ENCODE measurements around the gene PPP1R14B. TPM values are rescaled to one million over a fixed set of nuclear protein-coding genes. Genes with fewer than 3 reads are reported as not detected.

Gene PPP1R14B
- total RNA-seq, 1 experiment from 2014 or later, result 293 TPM

GRCh38 chr11:64204464-64204989 is 42.2 kb downstream of the PPP1R14B start:
- peak; percentile 86 for DNase-seq (ENCODE audit: low spot score)
- in situ Hi-C loops (cut with HindIII; ENCODE audit: low sequenced_read_pairs), result loop anchor here (10.0 kb wide), 1 partner anchor 70 kb away; no protein-coding TSS in a partner anchor

GRCh38 chr11:64204080-64204440 is 42.7 kb downstream of the PPP1R14B start:
- DNase-seq (ENCODE audit: low spot score), result no peak
- in situ Hi-C loops (cut with HindIII; ENCODE audit: low sequenced_read_pairs), result loop anchor here (10.0 kb wide), 1 partner anchor 71 kb away; no protein-coding TSS in a partner anchor

- no peak for DNase-seq (ENCODE audit: low spot score)
- in situ Hi-C loops (cut with HindIII; ENCODE audit: low sequenced_read_pairs), result loop anchor here (10.0 kb wide), 1 partner anchor 71 kb away; no protein-coding TSS in a partner anchor
Observed at GRCh38 chr11:64203421-64204079, 43.2 kb downstream of the PPP1R14B start.

GRCh38 chr11:64202992-64203391 is 43.8 kb downstream of the PPP1R14B start:
- in situ Hi-C loops (cut with HindIII; ENCODE audit: low sequenced_read_pairs), result loop anchor here (10.0 kb wide), 1 partner anchor 72 kb away; no protein-coding TSS in a partner anchor
- no peak for DNase-seq (ENCODE audit: low spot score)

- no peak for DNase-seq (ENCODE audit: low spot score)
- in situ Hi-C loops (cut with HindIII; ENCODE audit: low sequenced_read_pairs), result loop anchor here (10.0 kb wide), 1 partner anchor 73 kb away; no protein-coding TSS in a partner anchor
Observed at GRCh38 chr11:64201543-64201942, 45.2 kb downstream of the PPP1R14B start.

- no peak for DNase-seq (ENCODE audit: low spot score)
- in situ Hi-C loops (cut with HindIII; ENCODE audit: low sequenced_read_pairs), result no loop called here
Observed at GRCh38 chr11:64198511-64198910, 48.2 kb downstream of the PPP1R14B start.

- no peak for DNase-seq (ENCODE audit: low spot score)
- in situ Hi-C loops (cut with HindIII; ENCODE audit: low sequenced_read_pairs), result no loop called here
Observed at GRCh38 chr11:64196626-64197025, 50.1 kb downstream of the PPP1R14B start.

Other genes with a start within 250 kb of the PPP1R14B start
- not detected in 2 replicates for gene FLRT1, start 211.0 kb downstream of the PPP1R14B start, total RNA-seq (2014; rRNA removed; shearing (Covaris generic))
- gene MACROD1, start 80.8 kb downstream of the PPP1R14B start, total RNA-seq (2014; rRNA removed; shearing (Covaris generic)), result 85.0 and 93.2 TPM in 2 replicates
- gene STIP1, start 60.8 kb downstream of the PPP1R14B start, total RNA-seq (2014; rRNA removed; shearing (Covaris generic)), result 241 and 363 TPM in 2 replicates
- 5.9 TPM in 1 of 2 replicates, not detected in the other for gene FERMT3, start 40.2 kb downstream of the PPP1R14B start, total RNA-seq (2014; rRNA removed; shearing (Covaris generic))
- 28.9 and 46.2 TPM in 2 replicates for gene TRPT1, start 20.8 kb downstream of the PPP1R14B start, total RNA-seq (2014; rRNA removed; shearing (Covaris generic))
- 33.3 and 34.2 TPM in 2 replicates for gene NUDT22, start 20.7 kb downstream of the PPP1R14B start, total RNA-seq (2014; rRNA removed; shearing (Covaris generic))
- 10.3 and 24.1 TPM in 2 replicates for gene DNAJC4, start 16.4 kb downstream of the PPP1R14B start, total RNA-seq (2014; rRNA removed; shearing (Covaris generic))
- 14.6 and 27.0 TPM in 2 replicates for gene VEGFB, start 12.4 kb downstream of the PPP1R14B start, total RNA-seq (2014; rRNA removed; shearing (Covaris generic))
- 20.6 and 27.8 TPM in 2 replicates for gene FKBP2, start 5.8 kb downstream of the PPP1R14B start, total RNA-seq (2014; rRNA removed; shearing (Covaris generic))
- 59.3 and 62.7 TPM in 2 replicates for gene PLCB3, start 4.6 kb upstream of the PPP1R14B start, total RNA-seq (2014; rRNA removed; shearing (Covaris generic))
- 146 and 183 TPM in 2 replicates for gene BAD, start 37.7 kb upstream of the PPP1R14B start, total RNA-seq (2014; rRNA removed; shearing (Covaris generic))
- 17.8 and 25.9 TPM in 2 replicates for gene GPR137, start 38.9 kb upstream of the PPP1R14B start, total RNA-seq (2014; rRNA removed; shearing (Covaris generic))
- 0.14 TPM in 1 of 2 replicates, not detected in the other for gene KCNK4, start 44.4 kb upstream of the PPP1R14B start, total RNA-seq (2014; rRNA removed; shearing (Covaris generic))
- gene CATSPERZ, start 53.4 kb upstream of the PPP1R14B start, total RNA-seq (2014; rRNA removed; shearing (Covaris generic)), result not detected in 2 replicates
- gene ESRRA, start 58.6 kb upstream of the PPP1R14B start, total RNA-seq (2014; rRNA removed; shearing (Covaris generic)), result 42.0 and 75.5 TPM in 2 replicates
- gene TRMT112, start 70.6 kb upstream of the PPP1R14B start, total RNA-seq (2014; rRNA removed; shearing (Covaris generic)), result 313 and 472 TPM in 2 replicates
- gene PRDX5, start 71.2 kb upstream of the PPP1R14B start, total RNA-seq (2014; rRNA removed; shearing (Covaris generic)), result 341 and 414 TPM in 2 replicates
- gene CCDC88B, start 93.3 kb upstream of the PPP1R14B start, total RNA-seq (2014; rRNA removed; shearing (Covaris generic)), result 15.1 and 26.6 TPM in 2 replicates
- gene RPS6KA4, start 112.2 kb upstream of the PPP1R14B start, total RNA-seq (2014; rRNA removed; shearing (Covaris generic)), result 113 and 126 TPM in 2 replicates

All from G401 (cell line).